ENCODE data around the gene ABCG8.

Gene ABCG8

DNA sequence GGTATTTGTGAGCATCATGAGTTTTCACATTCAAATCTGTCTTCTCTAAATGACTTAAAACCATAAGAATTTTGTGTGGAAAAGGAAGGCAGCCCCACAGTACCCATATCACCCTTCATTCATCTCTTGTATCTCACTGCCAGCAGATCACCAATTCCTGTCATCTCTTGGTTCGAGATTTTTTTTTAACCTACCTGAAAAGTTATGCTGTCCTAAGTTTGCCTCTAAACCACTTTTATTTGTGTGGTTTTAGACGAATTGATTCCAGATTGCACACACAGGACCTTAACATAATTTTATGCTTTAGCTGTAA lies 32.1 kb upstream of the ABCG8 start:
- no peak overlapping the region for H3K9ac ChIP-seq (ENCODE audit: low read length in 5 of 5)
- H3K4me1 ChIP-seq (ENCODE audit: control insufficient read depth in 5 of 5, insufficient read depth in 5 of 5, low read length in 5 of 5), result peaks cover 0 to 28% (median 7%) of the 10 kb centered on the region in 5 donors
- no peak overlapping the region for H3K27ac ChIP-seq (ENCODE audit: low read depth, low read length)

DNA sequence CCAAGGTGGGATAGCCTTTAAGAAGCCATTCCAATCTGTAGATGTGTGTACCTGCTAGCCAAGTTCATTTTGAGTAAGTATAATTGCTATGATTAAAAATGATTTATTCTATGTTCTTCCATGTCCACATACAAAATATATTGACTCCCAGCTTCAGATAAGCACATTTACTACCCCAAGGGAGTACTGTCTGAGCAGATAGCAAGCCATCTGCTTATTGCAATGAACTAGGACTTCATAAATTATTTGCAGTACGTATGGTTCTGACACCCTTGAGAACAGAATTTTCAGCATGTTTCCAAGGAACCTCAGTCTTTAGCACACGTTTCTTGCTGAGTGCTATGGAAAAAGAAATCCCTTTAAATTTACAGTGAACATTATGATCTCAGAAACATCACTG lies 28.3 kb upstream of the ABCG8 start:
- Histone ChIP-seq H3K4me3 (ENCODE audit: low read depth in 1 of 5, low read length in 5 of 5) (no peak overlapping the region), H3K4me1 (ENCODE audit: control insufficient read depth in 5 of 5, insufficient read depth in 5 of 5, low read length in 5 of 5) (peaks cover 0 to 18% (median 0%) of the 10 kb centered on the region in 5 donors), H3K27ac (ENCODE audit: low read depth, low read length) (no peak overlapping the region), H3K27me3 (ENCODE audit: control insufficient read depth in 5 of 5, insufficient read depth in 4 of 5, low read length in 5 of 5) (no peaks in the 10 kb centered on the region), H3K9me3 (ENCODE audit: control insufficient read depth in 5 of 5, low read length in 5 of 5) (no peaks in the 10 kb centered on the region), H3K36me3 (ENCODE audit: control insufficient read depth in 5 of 5, insufficient read depth in 5 of 5, low read length in 5 of 5) (peaks cover 0 to 25% (median 2%) of the 10 kb centered on the region in 5 donors), H3K9ac (ENCODE audit: low read length in 5 of 5) (no peak overlapping the region)

More for the DNA sequence above, 32.1 kb upstream of the ABCG8 start:
- no peaks in the 10 kb centered on the region for H3K9me3 ChIP-seq (ENCODE audit: control insufficient read depth in 5 of 5, low read length in 5 of 5)
- H3K36me3 ChIP-seq (ENCODE audit: control insufficient read depth in 5 of 5, insufficient read depth in 5 of 5, low read length in 5 of 5), result peaks cover 4 to 27% (median 10%) of the 10 kb centered on the region in 5 donors
- H3K27me3 ChIP-seq (ENCODE audit: control insufficient read depth in 5 of 5, insufficient read depth in 4 of 5, low read length in 5 of 5), result no peaks in the 10 kb centered on the region
- H3K4me3 ChIP-seq (ENCODE audit: low read depth in 1 of 5, low read length in 5 of 5), result no peak overlapping the region

DNA sequence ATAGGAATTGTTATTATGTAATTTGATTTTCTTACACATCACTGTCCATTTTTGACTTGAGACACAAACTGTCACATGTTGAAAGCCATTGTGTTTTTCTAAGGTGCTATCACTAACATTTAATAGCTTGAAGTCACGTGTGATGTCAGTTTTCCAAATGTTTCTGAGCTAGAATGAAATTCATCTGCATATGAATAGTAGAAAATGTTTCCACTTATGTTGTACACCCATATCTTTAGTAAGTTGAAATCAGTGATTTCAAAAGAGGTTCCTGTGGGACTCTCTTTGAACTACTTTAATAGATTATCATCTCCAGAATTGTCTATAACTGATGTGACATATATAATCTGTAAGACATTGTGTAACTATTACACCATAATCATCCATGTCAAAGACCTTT lies 27.9 kb upstream of the ABCG8 start:
- Histone ChIP-seq H3K27ac (ENCODE audit: low read depth, low read length) (no peak overlapping the region), H3K36me3 (ENCODE audit: control insufficient read depth in 5 of 5, insufficient read depth in 5 of 5, low read length in 5 of 5) (peaks cover 0 to 23% (median 2%) of the 10 kb centered on the region in 5 donors), H3K9me3 (ENCODE audit: control insufficient read depth in 5 of 5, low read length in 5 of 5) (no peaks in the 10 kb centered on the region), H3K27me3 (ENCODE audit: control insufficient read depth in 5 of 5, insufficient read depth in 4 of 5, low read length in 5 of 5) (no peaks in the 10 kb centered on the region), H3K4me3 (ENCODE audit: low read depth in 1 of 5, low read length in 5 of 5) (no peak overlapping the region), H3K9ac (ENCODE audit: low read length in 5 of 5) (no peak overlapping the region), H3K4me1 (ENCODE audit: control insufficient read depth in 5 of 5, insufficient read depth in 5 of 5, low read length in 5 of 5) (peaks cover 0 to 18% (median 0%) of the 10 kb centered on the region in 5 donors)

DNA sequence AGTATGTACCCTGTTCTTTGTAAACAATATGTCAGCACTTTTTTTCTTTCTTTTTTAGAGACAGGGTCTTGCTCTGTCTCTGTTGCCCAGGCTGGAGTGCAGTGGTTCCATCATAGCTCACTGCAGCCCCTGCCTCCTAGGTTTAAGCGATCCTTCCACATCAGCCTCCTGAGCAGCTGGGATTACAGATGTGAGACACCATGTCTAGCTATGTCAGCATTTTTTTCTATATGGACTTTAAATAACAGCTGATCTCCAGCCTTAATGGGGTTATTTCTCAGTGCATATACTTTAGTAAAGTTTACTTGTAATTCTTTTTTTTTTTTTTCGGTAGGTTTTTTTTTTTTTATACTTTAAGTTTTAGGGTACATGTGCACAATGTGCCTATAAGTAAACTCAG lies 26.8 kb upstream of the ABCG8 start:
- Histone ChIP-seq H3K4me1 (ENCODE audit: control insufficient read depth in 5 of 5, insufficient read depth in 5 of 5, low read length in 5 of 5) (peaks cover 0 to 18% (median 0%) of the 10 kb centered on the region in 5 donors), H3K27me3 (ENCODE audit: control insufficient read depth in 5 of 5, insufficient read depth in 4 of 5, low read length in 5 of 5) (no peaks in the 10 kb centered on the region), H3K27ac (ENCODE audit: low read depth, low read length) (no peak overlapping the region), H3K4me3 (ENCODE audit: low read depth in 1 of 5, low read length in 5 of 5) (no peak overlapping the region), H3K36me3 (ENCODE audit: control insufficient read depth in 5 of 5, insufficient read depth in 5 of 5, low read length in 5 of 5) (peaks cover 0 to 13% (median 2%) of the 10 kb centered on the region in 5 donors), H3K9ac (ENCODE audit: low read length in 5 of 5) (no peak overlapping the region), H3K9me3 (ENCODE audit: control insufficient read depth in 5 of 5, low read length in 5 of 5) (no peaks in the 10 kb centered on the region)

DNA sequence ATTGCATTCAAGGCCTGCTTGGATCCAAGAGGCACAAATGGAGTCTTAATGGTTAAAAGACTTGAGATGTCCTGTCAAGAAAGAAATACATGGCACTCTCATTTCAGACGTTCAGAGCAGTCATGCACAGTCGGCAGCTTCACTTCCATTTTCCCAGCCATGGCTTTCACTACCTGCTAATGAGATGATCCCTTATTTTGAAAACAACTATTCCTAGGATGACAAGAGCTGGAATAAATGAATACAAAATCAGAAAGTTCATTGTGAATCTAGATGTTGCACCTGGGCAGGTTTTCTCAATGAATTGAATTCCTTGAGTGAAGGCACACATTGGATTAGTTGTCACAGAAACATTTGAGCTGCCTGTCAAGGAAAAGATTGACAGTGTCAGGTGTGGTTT lies 25.8 kb upstream of the ABCG8 start:
- H3K4me3 ChIP-seq (ENCODE audit: low read depth in 1 of 5, low read length in 5 of 5), result no peak overlapping the region
- peaks cover 0 to 10% (median 0%) of the 10 kb centered on the region in 5 donors for H3K4me1 ChIP-seq (ENCODE audit: control insufficient read depth in 5 of 5, insufficient read depth in 5 of 5, low read length in 5 of 5)
- H3K27ac ChIP-seq (ENCODE audit: low read depth, low read length), result no peak overlapping the region
- no peak overlapping the region for H3K9ac ChIP-seq (ENCODE audit: low read length in 5 of 5)
- no peaks in the 10 kb centered on the region for H3K9me3 ChIP-seq (ENCODE audit: control insufficient read depth in 5 of 5, low read length in 5 of 5)
- H3K36me3 ChIP-seq (ENCODE audit: control insufficient read depth in 5 of 5, insufficient read depth in 5 of 5, low read length in 5 of 5), result peaks cover 0 to 12% (median 2%) of the 10 kb centered on the region in 5 donors
- H3K27me3 ChIP-seq (ENCODE audit: control insufficient read depth in 5 of 5, insufficient read depth in 4 of 5, low read length in 5 of 5), result no peaks in the 10 kb centered on the region

DNA sequence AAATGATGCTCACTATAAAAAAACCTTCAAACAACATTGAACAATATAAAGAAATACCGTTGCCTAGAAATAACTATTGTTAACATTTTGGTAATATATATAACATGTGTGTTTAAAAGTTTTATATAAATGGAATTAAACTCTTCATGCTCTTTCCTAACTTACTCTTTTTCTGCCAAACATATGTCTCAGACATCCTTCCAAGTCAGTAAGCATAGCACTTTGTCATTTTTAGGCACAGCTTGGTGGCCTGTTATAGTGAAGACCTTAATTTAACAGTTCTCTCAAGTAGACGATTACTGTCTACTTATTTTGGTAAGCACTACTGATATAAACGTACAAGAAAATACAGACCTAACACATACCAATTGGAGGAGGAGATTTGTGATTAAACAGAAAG lies 24.1 kb upstream of the ABCG8 start:
- no peaks in the 10 kb centered on the region for H3K27me3 ChIP-seq (ENCODE audit: control insufficient read depth in 5 of 5, insufficient read depth in 4 of 5, low read length in 5 of 5)
- no peak overlapping the region for H3K27ac ChIP-seq (ENCODE audit: low read depth, low read length)
- no peak overlapping the region for H3K4me3 ChIP-seq (ENCODE audit: low read depth in 1 of 5, low read length in 5 of 5)
- H3K9me3 ChIP-seq (ENCODE audit: control insufficient read depth in 5 of 5, low read length in 5 of 5), result no peaks in the 10 kb centered on the region
- peaks cover 0 to 5% (median 4%) of the 10 kb centered on the region in 5 donors for H3K4me1 ChIP-seq (ENCODE audit: control insufficient read depth in 5 of 5, insufficient read depth in 5 of 5, low read length in 5 of 5)
- no peak overlapping the region for H3K9ac ChIP-seq (ENCODE audit: low read length in 5 of 5)
- peaks cover 0 to 10% (median 2%) of the 10 kb centered on the region in 5 donors for H3K36me3 ChIP-seq (ENCODE audit: control insufficient read depth in 5 of 5, insufficient read depth in 5 of 5, low read length in 5 of 5)

DNA sequence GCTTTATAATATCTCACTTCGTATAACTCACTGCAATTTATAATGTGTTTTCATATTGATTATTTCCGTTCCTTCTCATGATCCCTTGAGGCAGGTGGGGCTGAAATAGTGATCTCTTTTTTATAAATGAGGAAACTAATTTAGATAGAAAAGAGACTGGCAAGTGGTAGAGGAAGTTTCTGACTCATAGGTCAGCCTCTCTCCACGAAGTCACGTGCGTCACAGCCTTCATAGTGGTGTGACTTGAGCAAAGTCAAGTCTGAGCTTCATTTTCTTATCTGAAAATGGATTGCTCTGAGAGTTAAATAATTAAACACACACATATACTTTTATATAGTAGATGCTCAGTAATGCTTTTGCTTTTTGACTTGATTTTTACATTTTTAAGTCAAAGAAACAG lies 20.0 kb upstream of the ABCG8 start:
- Histone ChIP-seq H3K4me3 (ENCODE audit: low read depth in 1 of 5, low read length in 5 of 5) (no peak overlapping the region), H3K36me3 (ENCODE audit: control insufficient read depth in 5 of 5, insufficient read depth in 5 of 5, low read length in 5 of 5) (no peaks in the 10 kb centered on the region), H3K9me3 (ENCODE audit: control insufficient read depth in 5 of 5, low read length in 5 of 5) (no peaks in the 10 kb centered on the region), H3K27me3 (ENCODE audit: control insufficient read depth in 5 of 5, insufficient read depth in 4 of 5, low read length in 5 of 5) (peaks cover 0 to 9% (median 0%) of the 10 kb centered on the region in 5 donors), H3K4me1 (ENCODE audit: control insufficient read depth in 5 of 5, insufficient read depth in 5 of 5, low read length in 5 of 5) (peaks cover 0 to 5% (median 4%) of the 10 kb centered on the region in 5 donors), H3K9ac (ENCODE audit: low read length in 5 of 5) (no peak overlapping the region), H3K27ac (ENCODE audit: low read depth, low read length) (no peak overlapping the region)

DNA sequence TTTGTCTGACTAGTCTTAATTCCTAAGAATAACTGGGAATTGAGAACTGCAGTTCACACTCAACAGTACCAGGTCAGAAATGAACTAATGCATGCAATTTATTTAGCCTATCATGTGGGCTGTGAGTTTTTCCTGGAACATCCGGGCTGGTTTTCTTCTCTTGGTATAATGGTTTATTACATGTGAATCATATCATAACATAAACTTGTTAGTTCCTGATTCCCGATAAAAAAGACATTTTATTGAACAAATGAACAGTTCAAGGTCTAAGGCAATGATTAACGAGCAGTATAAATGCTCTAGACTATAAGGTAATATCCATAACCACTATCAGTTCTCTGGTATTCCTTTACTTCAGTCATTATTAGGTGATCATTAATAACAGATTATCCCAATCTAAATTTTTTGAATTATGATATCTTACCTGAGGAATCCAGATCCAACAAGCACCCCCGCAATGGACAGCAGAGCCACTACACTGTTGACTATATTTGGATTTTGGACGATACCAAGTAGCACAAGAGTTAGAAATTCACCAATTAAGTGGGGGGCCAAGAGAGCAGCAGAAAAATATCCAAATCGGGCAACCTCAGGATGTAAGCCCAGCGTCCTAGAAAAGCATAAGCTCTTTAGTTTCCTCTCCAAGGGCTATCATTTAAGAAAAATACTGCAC lies 19.1 kb upstream of the ABCG8 start:
- no peaks in the 10 kb centered on the region for H3K9me3 ChIP-seq (ENCODE audit: control insufficient read depth in 5 of 5, low read length in 5 of 5)
- H3K36me3 ChIP-seq (ENCODE audit: control insufficient read depth in 5 of 5, insufficient read depth in 5 of 5, low read length in 5 of 5), result no peaks in the 10 kb centered on the region
- peaks cover 0 to 5% (median 4%) of the 10 kb centered on the region in 5 donors for H3K4me1 ChIP-seq (ENCODE audit: control insufficient read depth in 5 of 5, insufficient read depth in 5 of 5, low read length in 5 of 5)
- no peak overlapping the region for H3K4me3 ChIP-seq (ENCODE audit: low read depth in 1 of 5, low read length in 5 of 5)
- no peak overlapping the region for H3K9ac ChIP-seq (ENCODE audit: low read length in 5 of 5)
- H3K27ac ChIP-seq (ENCODE audit: low read depth, low read length), result no peak overlapping the region
- peaks cover 0 to 9% (median 0%) of the 10 kb centered on the region in 5 donors for H3K27me3 ChIP-seq (ENCODE audit: control insufficient read depth in 5 of 5, insufficient read depth in 4 of 5, low read length in 5 of 5)

DNA sequence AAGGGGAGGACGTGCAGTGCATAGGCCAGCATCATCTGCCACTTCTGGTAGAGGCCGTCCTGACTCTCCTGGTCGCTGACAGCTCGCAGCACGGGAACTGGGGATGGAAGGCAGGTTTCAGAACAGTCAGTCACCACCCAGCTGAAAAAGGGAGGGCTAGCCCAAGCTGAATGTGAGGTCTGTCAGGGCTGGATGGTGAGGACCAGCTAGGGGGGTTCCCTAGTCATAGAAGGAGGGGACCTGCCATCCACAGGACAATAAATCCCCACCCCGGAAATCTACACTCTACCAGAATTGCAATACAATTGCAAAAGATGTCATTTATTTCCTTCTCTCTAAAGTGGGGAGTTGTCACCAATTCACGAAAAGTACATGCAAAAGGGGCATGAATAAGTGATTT lies 15.9 kb upstream of the ABCG8 start:
- Histone ChIP-seq H3K27ac (ENCODE audit: low read depth, low read length) (no peak overlapping the region), H3K4me1 (ENCODE audit: control insufficient read depth in 5 of 5, insufficient read depth in 5 of 5, low read length in 5 of 5) (peaks cover 0 to 5% (median 4%) of the 10 kb centered on the region in 5 donors), H3K9ac (ENCODE audit: low read length in 5 of 5) (no peak overlapping the region), H3K36me3 (ENCODE audit: control insufficient read depth in 5 of 5, insufficient read depth in 5 of 5, low read length in 5 of 5) (no peaks in the 10 kb centered on the region), H3K27me3 (ENCODE audit: control insufficient read depth in 5 of 5, insufficient read depth in 4 of 5, low read length in 5 of 5) (peaks cover 0 to 9% (median 0%) of the 10 kb centered on the region in 5 donors), H3K4me3 (ENCODE audit: low read depth in 1 of 5, low read length in 5 of 5) (no peak overlapping the region), H3K9me3 (ENCODE audit: control insufficient read depth in 5 of 5, low read length in 5 of 5) (no peaks in the 10 kb centered on the region)

DNA sequence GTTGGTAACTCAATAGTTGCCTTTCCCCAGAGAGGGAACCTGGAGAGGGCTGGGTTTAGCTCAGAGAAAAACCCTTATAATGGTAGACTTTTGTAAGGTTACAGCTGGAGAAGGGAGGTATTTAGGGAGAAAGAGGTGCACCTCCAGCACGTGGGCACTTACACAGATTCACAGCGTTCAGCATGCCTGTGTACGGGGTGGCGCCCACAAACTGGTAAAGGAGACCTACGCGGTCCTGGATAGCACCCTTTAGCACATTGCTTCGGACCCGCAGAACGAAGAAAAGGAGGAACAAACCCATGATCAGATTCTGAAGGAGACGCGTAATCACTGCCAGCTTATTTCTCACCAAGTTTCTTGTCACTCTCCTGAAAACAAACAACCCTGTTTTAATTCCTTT lies 15.0 kb upstream of the ABCG8 start:
- Histone ChIP-seq H3K27ac (ENCODE audit: low read depth, low read length) (no peak overlapping the region), H3K4me3 (ENCODE audit: low read depth in 1 of 5, low read length in 5 of 5) (no peak overlapping the region), H3K9me3 (ENCODE audit: control insufficient read depth in 5 of 5, low read length in 5 of 5) (no peaks in the 10 kb centered on the region), H3K9ac (ENCODE audit: low read length in 5 of 5) (no peak overlapping the region), H3K27me3 (ENCODE audit: control insufficient read depth in 5 of 5, insufficient read depth in 4 of 5, low read length in 5 of 5) (peaks cover 0 to 9% (median 0%) of the 10 kb centered on the region in 5 donors), H3K36me3 (ENCODE audit: control insufficient read depth in 5 of 5, insufficient read depth in 5 of 5, low read length in 5 of 5) (no peaks in the 10 kb centered on the region), H3K4me1 (ENCODE audit: control insufficient read depth in 5 of 5, insufficient read depth in 5 of 5, low read length in 5 of 5) (peaks cover 0 to 3% (median 0%) of the 10 kb centered on the region in 5 donors)

All from subcutaneous abdominal adipose tissue (tissue), 5 donors.